Pancreas (tissue), 10 donors: ENCODE measurements around the gene NXN. TPM values are rescaled to one million over a fixed set of nuclear protein-coding genes. Genes with fewer than 3 reads are reported as not detected.

Experiments
- ATAC-seq, 4 donors: fragments of 200-7000 bp; cut with Tn5 transposase; one replicate each; pipeline versions ENCODE4 v1.8.0 to v1.9.1; 2020; ENCODE audit warnings: mild to moderate bottlenecking in 4 of 4, moderate library complexity in 4 of 4
- DNase-seq, 6 donors: peaks; one replicate each; pipeline ENCODE4 v3.0.0-alpha.2; 2020
- FAIRE-seq: peaks from 2 replicates; lab custom pipeline; 2012; peaks lifted over from hg19 to GRCh38; lab: Jason Lieb, UNC
- H3K27ac ChIP-seq, 4 donors: fragments of 200-600 bp; sonication (generic); 1 replicate in 3 of 4; 2 replicates in 1 of 4; pipeline versions ENCODE4 v1.5.0 to v1.8.0; 2020
- H3K27me3 ChIP-seq, 4 donors: fragments of 200-600 bp; one replicate each; pipeline ENCODE4 v1.8.0; 2021
- H3K36me3 ChIP-seq, 3 donors: fragments of 200-600 bp; sonication (generic) in 1 of 3; one replicate each; pipeline versions ENCODE4 v1.5.0 to v1.8.0; 2020 to 2021
- H3K4me1 ChIP-seq, 3 donors: fragments of 200-600 bp; one replicate each; pipeline ENCODE4 v1.8.0; 2021
- H3K4me3 ChIP-seq, 4 donors: fragments of 200-600 bp; sonication (generic) in 2 of 4; one replicate each; pipeline versions ENCODE4 v1.5.0 to v1.8.0; 2020 to 2021
- H3K9me3 ChIP-seq, 4 donors: fragments of 200-600 bp; one replicate each; pipeline ENCODE4 v1.8.0; 2021
- CTCF ChIP-seq, 4 donors: fragments of 200-600 bp; sonication (generic) in 3 of 4; IDR thresholded peaks; one replicate each; pipeline versions ENCODE4 v1.5.0 to v1.8.0; 2021; ENCODE audit warnings: antibody characterized with exemption in 4 of 4
- WGBS, 2 donors: extraction: QIAGEN DNeasy Blood & Tissue Kit; methylation state at CpG; one replicate each; pipeline ENCODE4 v1.1.7; 2013; 5-methylcytosine and 5-hydroxymethylcytosine counted together
- intact Hi-C, 3 donors: fragments of 100-400 bp; cut with DNase I; formaldehyde crosslinking; loops; one replicate each; pipeline versions ENCODE4 v1.11.1 to v1.14.2; 2022
- polyA plus RNA-seq, 2 donors: library from polyadenylated mRNA; stranded (reverse); fragments of 200-250 nt; gene quantifications; one replicate each; pipeline ENCODE4 v1.2.3, GENCODE V29; 2013
- total RNA-seq, 6 donors: library from RNA; stranded (reverse); fragmentation: NEBNext Ultra II Directional in 4 of 6; extraction: Animal tissue kit (Norgen Biotek cat#: 25700) in 4 of 6; gene quantifications; one replicate each; pipeline versions ENCODE4 v1.2.1 to v1.2.4, GENCODE V29; 2021 to 2023
- donor health status: healthy with polysubstance abuse.
- donor health status: DM: no; HTN: no; CAD: no; lungs with moderate emphysema.
- donor health status: DM: no; HTN: no; CAD: no.
- donor health status: control.
- donor health status: control.
- donor health status: Bipolar disorder and iron deficiency.
- donor health status: DM: yes; HTN: yes; CAD: no.
- donor health status: DM: no; HTN: no; CAD: no.
- donor health status: DM: no; HTN: no; CAD: no.
- donor health status: DM: yes; HTN: yes; CAD: no.

Gene NXN
- total and polyA plus RNA-seq, 8 donors: 17.4 to 35.0 (median 29.4) TPM

DNA sequence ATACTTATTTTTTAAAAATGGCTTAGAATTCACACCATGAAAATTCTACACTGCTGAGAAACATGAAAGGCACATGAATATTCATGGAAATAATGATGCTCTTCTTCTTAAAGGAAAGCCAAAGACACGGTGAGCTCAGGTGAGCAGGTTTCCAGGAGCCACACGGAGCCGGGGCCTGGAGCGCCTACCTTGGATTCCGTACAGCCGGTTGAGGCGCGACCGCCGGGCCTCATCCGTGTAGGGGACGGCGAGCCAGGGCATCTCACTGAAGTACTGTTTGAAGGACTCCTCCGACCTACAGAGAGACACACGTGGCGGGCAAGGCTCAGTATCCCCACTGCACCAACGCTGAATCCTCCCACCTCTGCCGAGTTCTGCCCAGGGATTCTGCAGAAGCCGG lies 160.3 kb downstream of the NXN start:
- no peak for TF ChIP-seq CTCF (IDR thresholded peaks at IDR 0.05)
- Histone ChIP-seq H3K4me1 (no peaks in the 10 kb centered on the region), H3K4me3 (no peak overlapping the region), H3K36me3 (peaks cover 0 to 22% (median 0%) of the 10 kb centered on the region in 3 donors), H3K9me3 (no peaks in the 10 kb centered on the region), H3K27me3 (no peaks in the 10 kb centered on the region), H3K27ac (no peak overlapping the region)
- intact Hi-C loops: no loop called here
- DNase-seq (peak in 1 of 6 donors; percentile 3), ATAC-seq (no peak), FAIRE-seq (no peak)
- 92 to 94% methylated on average over 19 of the region's 19 CpGs for WGBS, 2 donors

DNA sequence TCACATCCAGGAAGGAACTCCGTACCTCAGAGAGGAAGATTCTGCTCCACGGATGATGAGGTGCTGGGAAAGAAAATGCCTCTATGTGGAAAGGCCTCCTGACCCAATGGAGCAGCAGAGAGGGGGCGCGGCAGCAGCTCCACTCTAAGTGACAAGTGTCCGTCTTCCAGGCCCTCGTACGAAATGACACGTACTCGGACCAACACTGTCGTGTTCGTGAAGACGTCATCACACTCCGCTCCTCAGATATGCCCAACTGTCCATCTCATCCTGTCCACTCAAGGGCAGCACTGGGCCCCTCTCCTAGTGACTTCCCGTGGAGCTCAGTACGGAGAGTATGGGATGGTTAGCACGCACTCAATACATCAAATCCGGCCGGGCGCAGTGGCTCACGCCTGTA lies 165.2 kb downstream of the NXN start:
- Histone ChIP-seq H3K27ac (no peak overlapping the region), H3K27me3 (no peaks in the 10 kb centered on the region), H3K9me3 (no peaks in the 10 kb centered on the region), H3K4me1 (no peaks in the 10 kb centered on the region), H3K36me3 (peaks cover 0 to 8% (median 0%) of the 10 kb centered on the region in 3 donors), H3K4me3 (no peak overlapping the region)
- FAIRE-seq: no peak
- 92 to 94% methylated on average over 20 of the region's 20 CpGs for WGBS, 2 donors
- TF ChIP-seq CTCF (IDR thresholded peaks at IDR 0.05): no peak
- no peak for ATAC-seq
- DNase-seq: peak in 1 of 6 donors; percentile 34
- intact Hi-C loops: no loop called here

- FAIRE-seq (no peak), DNase-seq (no peak), ATAC-seq (no peak)
- Histone ChIP-seq H3K36me3 (no peaks in the 10 kb centered on the region), H3K9me3 (no peaks in the 10 kb centered on the region), H3K27ac (no peak overlapping the region), H3K27me3 (no peaks in the 10 kb centered on the region), H3K4me3 (no peak overlapping the region), H3K4me1 (no peaks in the 10 kb centered on the region)
- TF ChIP-seq CTCF (IDR thresholded peaks at IDR 0.05): no peak
- intact Hi-C loops: no loop called here
- 92 to 96% methylated on average over 14 of the region's 14 CpGs for WGBS, 2 donors
Observed at GRCh38 chr17:812638-813204, 166.9 kb downstream of the NXN start.

DNA sequence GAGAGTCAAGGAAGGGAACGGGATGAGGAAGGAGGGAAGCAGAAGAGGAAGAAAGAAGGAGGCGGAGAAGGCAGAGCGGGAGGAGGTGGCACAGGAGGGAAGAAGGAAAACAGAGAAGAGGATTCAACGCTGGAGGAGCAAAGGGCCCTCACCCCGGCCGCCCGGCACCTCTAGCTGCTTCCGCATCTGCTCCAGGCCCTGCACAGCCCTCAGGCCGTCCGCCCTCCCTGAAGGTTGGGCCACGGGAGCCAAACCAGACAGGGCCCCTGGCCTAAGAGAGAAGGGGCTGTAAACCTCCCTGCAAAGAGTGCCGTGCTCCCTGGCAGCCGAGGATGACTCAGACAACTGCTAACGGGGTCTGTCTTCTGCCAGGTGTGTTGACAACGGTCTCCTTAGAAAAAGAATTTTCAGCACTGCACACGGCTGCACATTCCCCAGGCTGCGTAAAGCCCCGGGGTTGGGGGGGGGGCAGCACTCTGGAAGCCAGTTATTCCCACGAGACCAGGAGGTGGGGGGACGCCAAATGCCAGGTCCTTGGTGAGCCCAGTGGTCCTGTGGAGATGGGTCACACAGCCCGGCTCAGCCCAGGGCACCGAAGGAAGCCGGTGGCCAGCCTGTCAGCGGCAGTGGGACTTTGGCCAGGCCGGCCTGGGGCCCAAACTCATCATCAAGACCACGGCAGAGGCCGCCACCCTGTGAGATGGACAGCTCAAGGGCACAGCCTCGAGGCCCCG lies 168.4 kb downstream of the NXN start:
- WGBS, 2 donors: 83 to 85% methylated on average over 29 of the region's 29 CpGs
- Histone ChIP-seq H3K9me3 (no peaks in the 10 kb centered on the region), H3K27ac (no peak overlapping the region), H3K27me3 (no peaks in the 10 kb centered on the region), H3K36me3 (no peaks in the 10 kb centered on the region), H3K4me1 (no peaks in the 10 kb centered on the region), H3K4me3 (no peak overlapping the region)
- FAIRE-seq (no peak), ATAC-seq (no peak), DNase-seq (peak in 1 of 6 donors; percentile 62)
- no peak for TF ChIP-seq CTCF (IDR thresholded peaks at IDR 0.05)
- intact Hi-C loops: no loop called here
